Peyer's patch (tissue), 4 donors: Measurements from ENCODE around the gene TIAM2. TPM values are rescaled to one million over a fixed set of nuclear protein-coding genes. Genes with fewer than 3 reads are reported as not detected.

Experiments used
- DNase-seq, 3 donors: peaks; one replicate each; pipeline ENCODE4 v3.0.0-alpha.2; 2017 to 2019
- H3K27ac ChIP-seq, 4 donors: fragments of 200-600 bp; sonication (generic); one replicate each; pipeline ENCODE4 v1.5.1; 2016 to 2019
- H3K27me3 ChIP-seq, 2 donors: fragments of 200-600 bp; sonication (generic); one replicate each; pipeline ENCODE4 v1.5.1; 2019
- H3K36me3 ChIP-seq, 3 donors: fragments of 200-600 bp; sonication (generic); one replicate each; pipeline ENCODE4 v1.5.1; 2016 to 2019
- H3K4me1 ChIP-seq, 4 donors: fragments of 200-600 bp; sonication (generic); one replicate each; pipeline ENCODE4 v1.5.1; 2016 to 2019
- H3K4me3 ChIP-seq, 4 donors: fragments of 200-600 bp; sonication (generic); 1 replicate in 3 of 4; 2 replicates in 1 of 4; pipeline ENCODE4 v1.5.1; 2016 to 2019; ENCODE audit warnings: mild to moderate bottlenecking in 1 of 4
- H3K9me3 ChIP-seq, 4 donors: fragments of 200-600 bp; sonication (generic); one replicate each; pipeline ENCODE4 v1.5.1; 2016 to 2019; ENCODE audit warnings: mild to moderate bottlenecking in 1 of 4
- POLR2A ChIP-seq, 2 donors: fragments of 450-650 bp; IDR thresholded peaks; one replicate each; pipeline ENCODE4 v1.5.1; 2017; ENCODE audit warnings: antibody characterized with exemption in 2 of 2, mild to moderate bottlenecking in 2 of 2, moderate library complexity in 2 of 2
- total RNA-seq, 4 donors: library from RNA; depleted of rRNA; stranded (reverse); fragments of >200 nt; gene quantifications; one replicate each; pipeline ENCODE4 v1.1.0, GENCODE V29; 2016
- TF ChIP-seq, protein P1 (sequence below), 6 experiments: fragments of 450-650 bp in 4 of 6; fragments of 200-600 bp in 2 of 6; sonication (generic) in 1 of 6; IDR thresholded peaks; one replicate each; pipeline ENCODE4 v1.5.1; 2017 to 2019; ENCODE audit warnings: antibody characterized with exemption in 6 of 6, mild to moderate bottlenecking in 3 of 6, moderate library complexity in 1 of 6

The TIAM2 gene
- total RNA-seq, 4 donors from 2014 or later = 47.0 to 139 (median 91.9) TPM

DNA sequence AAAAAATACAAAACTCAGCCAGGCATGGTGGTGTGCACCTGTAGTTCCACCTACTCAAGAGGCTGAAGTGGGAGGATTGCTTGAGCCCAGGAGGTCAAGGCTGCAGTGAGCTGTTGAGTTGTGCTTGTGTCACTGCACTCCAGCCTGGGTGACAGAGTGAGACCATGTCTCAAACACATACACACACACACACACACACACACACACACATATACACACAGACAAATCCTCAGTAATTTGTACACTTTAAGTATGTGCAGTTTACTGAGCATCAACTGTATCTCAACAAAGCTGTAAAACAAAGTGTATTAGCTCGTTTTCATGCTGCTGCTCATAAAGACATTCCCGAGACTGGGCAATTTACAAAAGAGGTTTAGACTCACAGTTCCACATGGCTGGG lies 311.8 kb downstream of the TIAM2 start:
- peaks cover 0 to 6% (median 0%) of the 10 kb centered on the region in 3 donors for H3K36me3 ChIP-seq
- H3K27me3 ChIP-seq = no peaks in the 10 kb centered on the region
- DNase-seq = no peak
- TF ChIP-seq, protein P1, sequence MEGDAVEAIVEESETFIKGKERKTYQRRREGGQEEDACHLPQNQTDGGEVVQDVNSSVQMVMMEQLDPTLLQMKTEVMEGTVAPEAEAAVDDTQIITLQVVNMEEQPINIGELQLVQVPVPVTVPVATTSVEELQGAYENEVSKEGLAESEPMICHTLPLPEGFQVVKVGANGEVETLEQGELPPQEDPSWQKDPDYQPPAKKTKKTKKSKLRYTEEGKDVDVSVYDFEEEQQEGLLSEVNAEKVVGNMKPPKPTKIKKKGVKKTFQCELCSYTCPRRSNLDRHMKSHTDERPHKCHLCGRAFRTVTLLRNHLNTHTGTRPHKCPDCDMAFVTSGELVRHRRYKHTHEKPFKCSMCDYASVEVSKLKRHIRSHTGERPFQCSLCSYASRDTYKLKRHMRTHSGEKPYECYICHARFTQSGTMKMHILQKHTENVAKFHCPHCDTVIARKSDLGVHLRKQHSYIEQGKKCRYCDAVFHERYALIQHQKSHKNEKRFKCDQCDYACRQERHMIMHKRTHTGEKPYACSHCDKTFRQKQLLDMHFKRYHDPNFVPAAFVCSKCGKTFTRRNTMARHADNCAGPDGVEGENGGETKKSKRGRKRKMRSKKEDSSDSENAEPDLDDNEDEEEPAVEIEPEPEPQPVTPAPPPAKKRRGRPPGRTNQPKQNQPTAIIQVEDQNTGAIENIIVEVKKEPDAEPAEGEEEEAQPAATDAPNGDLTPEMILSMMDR (IDR thresholded peaks at IDR 0.05) = no peak
- no peak for TF ChIP-seq POLR2A (IDR thresholded peaks at IDR 0.05)
- no peaks in the 10 kb centered on the region for H3K9me3 ChIP-seq
- no peak overlapping the region for H3K27ac ChIP-seq
- no peak overlapping the region for H3K4me3 ChIP-seq
- no peaks in the 10 kb centered on the region for H3K4me1 ChIP-seq
